GM10248 (cell line): ENCODE data around the gene CDH22.

ENCODE experiments used
- CTCF ChIA-PET: fragments of 300-600 bp; sonication (Branson Sonifier 250); formaldehyde crosslinking; extraction: SDS; loops from one replicate; lab custom pipeline; 2021; ENCODE audit warnings: antibody characterized with exemption; lab: Yijun Ruan, JAX
- POLR2A ChIA-PET: fragments of 350-650 bp; sonication (Branson Sonifier 250); formaldehyde crosslinking; extraction: SDS; loops from one replicate; lab custom pipeline; 2020; ENCODE audit warnings: antibody characterized with exemption; lab: Yijun Ruan, JAX
- DNase-seq: peaks from one replicate; pipeline ENCODE4 v3.0.0; 2012; ENCODE audit errors: extremely low spot score
- CTCF ChIP-seq: IDR thresholded peaks from 2 replicates; pipeline ENCODE4 v1.5.1; 2012; ENCODE audit warnings: mild to moderate bottlenecking, low read depth; ENCODE audit errors: extremely low read depth, missing control alignments, control extremely low read depth

CDH22 gene

GRCh38 chr20:46354207-46354555, 45.9 kb upstream of the CDH22 start:
- no peak for TF ChIP-seq CTCF
- no peak for DNase-seq
- CTCF ChIA-PET: no interaction called here
- POLR2A ChIA-PET: no interaction called here

- no peak for DNase-seq
- POLR2A ChIA-PET: interaction anchor here (0.6 to 0.9 kb wide), 3 partner anchors 8 to 418 kb away, joined by 3 to 9 read pairs (median 3); no protein-coding TSS in a partner anchor
- no peak for TF ChIP-seq CTCF
- CTCF ChIA-PET: interaction anchor here (0.9 to 1.2 kb wide), 2 partner anchors 11 to 47 kb away, joined by 3 read pairs; no protein-coding TSS in a partner anchor
Measured at GRCh38 chr20:46353500-46354206, 45.4 kb upstream of the CDH22 start.

- TF ChIP-seq CTCF: no peak
- no peak for DNase-seq
- CTCF ChIA-PET: interaction anchor here (0.9 kb wide), 1 partner anchor 12 kb away, joined by 3 read pairs; no protein-coding TSS in a partner anchor
- POLR2A ChIA-PET: no interaction called here
Measured at GRCh38 chr20:46352370-46352938, 44.2 kb upstream of the CDH22 start.

- ChIA-PET CTCF (interaction anchor here (3.4 to 4.8 kb wide), 2 partner anchors 8 to 220 kb away, joined by 33 to 45 read pairs; no protein-coding TSS in a partner anchor), POLR2A (interaction anchor here (0.6 kb wide), 1 partner anchor 233 kb away, joined by 3 read pairs; no protein-coding TSS in a partner anchor)
- DNase-seq: peak; percentile 74
- TF ChIP-seq CTCF: no peak
Measured at GRCh38 chr20:46351357-46352058, 43.2 kb upstream of the CDH22 start.

- DNase-seq: no peak
- TF ChIP-seq CTCF: no peak
- CTCF ChIA-PET: interaction anchor here (3.4 to 4.8 kb wide), 4 partner anchors 8 to 337 kb away, joined by 14 to 45 read pairs (median 28); no protein-coding TSS in a partner anchor
- POLR2A ChIA-PET: no interaction called here
Measured at GRCh38 chr20:46350986-46351267, 42.6 kb upstream of the CDH22 start.
